ENCODE measurements around the gene LARGE2.

DNA sequence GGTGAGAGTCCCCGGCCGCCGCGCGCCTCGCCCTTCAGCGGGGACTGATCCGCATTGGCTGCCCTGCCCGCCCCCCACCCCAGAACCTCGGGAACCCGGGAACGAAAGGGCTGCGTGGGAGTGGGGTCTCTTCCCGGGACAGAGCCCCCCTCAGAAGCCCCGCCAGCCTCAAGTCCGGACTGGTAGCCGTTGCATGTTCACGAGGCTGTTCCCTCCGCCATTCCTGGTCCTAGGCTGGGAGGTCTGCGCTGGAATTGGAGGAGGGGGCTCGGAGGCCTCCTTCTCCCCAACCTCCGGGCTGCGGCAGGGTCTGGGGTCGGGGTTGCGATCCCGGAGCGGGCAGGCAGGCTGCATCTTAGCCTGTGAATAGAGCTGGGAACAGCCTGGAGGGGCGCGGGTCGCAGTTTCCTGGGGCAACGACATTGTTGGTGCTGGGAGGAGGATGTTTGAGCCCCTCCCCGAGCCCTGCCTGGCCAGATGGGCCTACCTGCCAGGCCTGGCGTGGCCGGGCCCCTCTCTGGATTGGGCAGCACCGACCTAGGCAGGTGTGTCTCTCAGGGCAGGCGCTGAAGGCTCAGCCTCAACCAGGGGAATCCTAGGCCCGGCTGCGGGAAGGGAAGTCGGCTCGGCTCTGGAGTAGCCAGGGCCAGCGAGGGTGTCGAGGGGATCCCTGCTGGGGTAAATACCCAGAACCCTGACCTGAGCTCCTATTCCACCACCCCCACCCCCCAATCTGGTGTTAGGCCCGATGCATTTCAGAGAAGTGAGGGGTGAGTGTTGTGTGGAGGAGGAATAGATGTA is 36.3 kb upstream of the LARGE2 start:
- TF ChIP-seq POLR2A (IDR thresholded peaks at IDR 0.05) (no peak), POLR2AphosphoS5 (IDR thresholded peaks at IDR 0.05) (peak in 1 of 3 donors; percentile 66)
- TF ChIP-seq, protein P1, sequence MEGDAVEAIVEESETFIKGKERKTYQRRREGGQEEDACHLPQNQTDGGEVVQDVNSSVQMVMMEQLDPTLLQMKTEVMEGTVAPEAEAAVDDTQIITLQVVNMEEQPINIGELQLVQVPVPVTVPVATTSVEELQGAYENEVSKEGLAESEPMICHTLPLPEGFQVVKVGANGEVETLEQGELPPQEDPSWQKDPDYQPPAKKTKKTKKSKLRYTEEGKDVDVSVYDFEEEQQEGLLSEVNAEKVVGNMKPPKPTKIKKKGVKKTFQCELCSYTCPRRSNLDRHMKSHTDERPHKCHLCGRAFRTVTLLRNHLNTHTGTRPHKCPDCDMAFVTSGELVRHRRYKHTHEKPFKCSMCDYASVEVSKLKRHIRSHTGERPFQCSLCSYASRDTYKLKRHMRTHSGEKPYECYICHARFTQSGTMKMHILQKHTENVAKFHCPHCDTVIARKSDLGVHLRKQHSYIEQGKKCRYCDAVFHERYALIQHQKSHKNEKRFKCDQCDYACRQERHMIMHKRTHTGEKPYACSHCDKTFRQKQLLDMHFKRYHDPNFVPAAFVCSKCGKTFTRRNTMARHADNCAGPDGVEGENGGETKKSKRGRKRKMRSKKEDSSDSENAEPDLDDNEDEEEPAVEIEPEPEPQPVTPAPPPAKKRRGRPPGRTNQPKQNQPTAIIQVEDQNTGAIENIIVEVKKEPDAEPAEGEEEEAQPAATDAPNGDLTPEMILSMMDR (IDR thresholded peaks at IDR 0.05 in 8 of 11, conservative IDR thresholded peaks at IDR 0.05 in 3 of 11) = no peak
